Spinal cord (tissue), 10 donors: ENCODE results near the gene HBP1. TPM values are rescaled to one million over a fixed set of nuclear protein-coding genes. Genes with fewer than 3 reads are reported as not detected.

Experiments
- DNase-seq, 6 donors: peaks; one replicate each; pipeline versions ENCODE4 v3.0.0 to v3.0.0-alpha.2; 2013 to 2015; ENCODE audit warnings: low spot score in 6 of 6, low read depth in 4 of 6
- H3K27ac ChIP-seq: one replicate; pipeline ENCODE4 v1.5.1; 2013; ENCODE audit warnings: low read depth, low read length, control low read depth
- H3K27me3 ChIP-seq: one replicate; pipeline ENCODE4 v1.6.1; 2013; ENCODE audit warnings: low read length; ENCODE audit not compliant: control insufficient read depth, insufficient read depth
- H3K36me3 ChIP-seq: one replicate; pipeline ENCODE4 v1.6.1; 2013; ENCODE audit warnings: low read length; ENCODE audit not compliant: control insufficient read depth, insufficient read depth
- H3K4me1 ChIP-seq: one replicate; pipeline ENCODE4 v1.6.1; 2013; ENCODE audit warnings: low read length; ENCODE audit not compliant: control insufficient read depth, insufficient read depth
- H3K4me3 ChIP-seq: one replicate; pipeline ENCODE4 v1.5.1; 2013; ENCODE audit warnings: low read depth, low read length, control low read depth
- H3K9me3 ChIP-seq: one replicate; pipeline ENCODE4 v1.6.1; 2013; ENCODE audit warnings: low read length; ENCODE audit not compliant: control insufficient read depth, insufficient read depth
- WGBS: methylation state at CpG from one replicate; pipeline ENCODE4 v1.1.5; 2013; ENCODE audit warnings: missing lambda C conversion rate; ENCODE audit not compliant: insufficient coverage; 5-methylcytosine and 5-hydroxymethylcytosine counted together
- polyA plus RNA-seq, 2 donors: library from polyadenylated mRNA; unstranded; fragments of 120-200 nt; gene quantifications; one replicate each; pipeline ENCODE4 v1.2.1, GENCODE V29; 2013; ENCODE audit not compliant: insufficient read length in 2 of 2
- total RNA-seq, 2 donors: library from RNA; depleted of rRNA in 1 of 2; stranded (reverse); fragments of 120-200 nt in 1 of 2; fragments of >200 nt in 1 of 2; gene quantifications; one replicate each; pipeline versions ENCODE4 v1.2.3 to v1.2.4, GENCODE V29; 2013 to 2014
- donor health status: healthy.

Gene HBP1
- total and polyA plus RNA-seq, 4 donors, result 47.6 to 105 (median 78.7) TPM

GRCh38 chr7:107201795-107202450, 33.1 kb downstream of the HBP1 start:
- H3K36me3 ChIP-seq, result peaks cover 6% of the 10 kb centered on the region
- no peaks in the 10 kb centered on the region for H3K27me3 ChIP-seq
- WGBS, result 17% methylated on average over 1 of the region's 4 CpGs
- no peak overlapping the region for H3K4me3 ChIP-seq
- H3K4me1 ChIP-seq, result no peaks in the 10 kb centered on the region
- no peaks in the 10 kb centered on the region for H3K9me3 ChIP-seq
- DNase-seq, result peak in 4 of 6 donors; percentile 17 to 80 (median 47)
- H3K27ac ChIP-seq, result no peak overlapping the region

GRCh38 chr7:107203607-107204006, 34.8 kb downstream of the HBP1 start:
- H3K4me1 ChIP-seq, result no peaks in the 10 kb centered on the region
- no peaks in the 10 kb centered on the region for H3K9me3 ChIP-seq
- no CpG with 5 or more reads among the region's 7 CpGs for WGBS
- H3K36me3 ChIP-seq, result peaks cover 8% of the 10 kb centered on the region
- H3K27ac ChIP-seq, result no peak overlapping the region
- no peaks in the 10 kb centered on the region for H3K27me3 ChIP-seq
- no peak overlapping the region for H3K4me3 ChIP-seq
- DNase-seq, result no peak

GRCh38 chr7:107206136-107206535, 37.3 kb downstream of the HBP1 start:
- Histone ChIP-seq H3K27ac (no peak overlapping the region), H3K9me3 (no peaks in the 10 kb centered on the region), H3K27me3 (no peaks in the 10 kb centered on the region), H3K36me3 (peaks cover 5% of the 10 kb centered on the region), H3K4me3 (no peak overlapping the region), H3K4me1 (no peaks in the 10 kb centered on the region)
- 100% methylated on average over 3 of the region's 6 CpGs for WGBS
- no peak for DNase-seq

- no peaks in the 10 kb centered on the region for H3K27me3 ChIP-seq
- H3K27ac ChIP-seq, result no peak overlapping the region
- no CpG with 5 or more reads among the region's 3 CpGs for WGBS
- H3K9me3 ChIP-seq, result no peaks in the 10 kb centered on the region
- no peak overlapping the region for H3K4me3 ChIP-seq
- no peaks in the 10 kb centered on the region for H3K4me1 ChIP-seq
- DNase-seq, result no peak
- peaks cover 5% of the 10 kb centered on the region for H3K36me3 ChIP-seq
Measured at GRCh38 chr7:107206706-107207105, 37.9 kb downstream of the HBP1 start.

DNA sequence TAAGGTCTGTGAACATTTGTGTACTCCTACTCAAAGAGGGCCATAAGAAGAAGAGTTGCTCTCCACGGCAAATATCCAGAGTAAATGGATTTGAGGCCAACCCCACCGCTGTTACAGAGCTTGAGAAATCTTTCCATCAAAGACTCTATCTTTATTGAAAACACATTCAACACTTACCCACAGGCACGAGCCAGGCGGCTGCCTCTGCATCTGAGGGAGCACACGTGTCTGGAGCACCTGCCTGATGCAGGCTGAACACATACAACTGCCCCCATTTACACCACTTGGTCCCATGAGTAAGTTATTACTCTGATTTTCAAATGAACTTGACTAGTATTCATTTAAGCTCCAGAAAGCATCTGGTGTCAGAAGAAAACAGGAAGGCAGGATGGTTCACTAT, 38.7 kb downstream of the HBP1 start:
- Histone ChIP-seq H3K9me3 (no peaks in the 10 kb centered on the region), H3K4me1 (no peaks in the 10 kb centered on the region), H3K4me3 (no peak overlapping the region), H3K36me3 (peaks cover 5% of the 10 kb centered on the region), H3K27ac (no peak overlapping the region), H3K27me3 (no peaks in the 10 kb centered on the region)
- WGBS, result 84% methylated on average over 3 of the region's 5 CpGs
- DNase-seq, result peak in 1 of 6 donors; percentile 5

GRCh38 chr7:107208024-107208521, 39.3 kb downstream of the HBP1 start:
- H3K27ac ChIP-seq, result no peak overlapping the region

GRCh38 chr7:107208563-107208962, 39.8 kb downstream of the HBP1 start:
- no peak for DNase-seq
- H3K4me3 ChIP-seq, result no peak overlapping the region
- peaks cover 5% of the 10 kb centered on the region for H3K36me3 ChIP-seq
- H3K4me1 ChIP-seq, result no peaks in the 10 kb centered on the region
- no peaks in the 10 kb centered on the region for H3K9me3 ChIP-seq
- H3K27me3 ChIP-seq, result no peaks in the 10 kb centered on the region
- WGBS, result no CpG with 5 or more reads among the region's 5 CpGs
- no peak overlapping the region for H3K27ac ChIP-seq

More at GRCh38 chr7:107208024-107208521, 39.3 kb downstream of the HBP1 start:
- no peak overlapping the region for H3K4me3 ChIP-seq
- H3K9me3 ChIP-seq, result no peaks in the 10 kb centered on the region
- WGBS, result no CpG with 5 or more reads among the region's 3 CpGs
- H3K27me3 ChIP-seq, result no peaks in the 10 kb centered on the region
- peaks cover 5% of the 10 kb centered on the region for H3K36me3 ChIP-seq
- H3K4me1 ChIP-seq, result no peaks in the 10 kb centered on the region
- DNase-seq, result peak in 1 of 6 donors; percentile 78

GRCh38 chr7:107209565-107209964, 40.8 kb downstream of the HBP1 start:
- peaks cover 5% of the 10 kb centered on the region for H3K36me3 ChIP-seq
- no peaks in the 10 kb centered on the region for H3K4me1 ChIP-seq
- no peak for DNase-seq
- no peaks in the 10 kb centered on the region for H3K27me3 ChIP-seq
- no peak overlapping the region for H3K27ac ChIP-seq
- H3K9me3 ChIP-seq, result peaks cover 2% of the 10 kb centered on the region
- no peak overlapping the region for H3K4me3 ChIP-seq
- 97% methylated on average over 4 of the region's 4 CpGs for WGBS

DNA sequence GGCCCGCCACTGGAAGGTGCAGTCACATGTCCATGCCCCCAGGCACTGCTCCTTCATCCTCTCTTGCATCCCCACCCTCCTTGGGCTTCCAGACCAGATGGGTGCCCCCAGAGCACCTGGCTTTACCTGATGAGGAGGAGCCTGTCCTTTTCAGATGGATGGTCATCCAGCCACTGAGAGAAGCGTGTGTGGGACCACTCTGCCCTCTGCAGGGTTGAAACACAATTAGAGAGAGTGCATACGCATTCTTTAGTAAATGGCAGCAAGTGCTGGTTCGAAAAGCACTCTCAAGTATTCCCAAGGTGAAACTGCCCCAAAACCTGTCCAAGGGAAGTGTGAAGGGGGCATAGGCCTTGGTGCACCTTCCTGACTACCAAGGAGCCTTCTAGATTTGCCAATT, 41.6 kb downstream of the HBP1 start:
- peaks cover 2% of the 10 kb centered on the region for H3K9me3 ChIP-seq
- 100% methylated on average over 4 of the region's 4 CpGs for WGBS
- H3K4me1 ChIP-seq, result no peaks in the 10 kb centered on the region
- no peaks in the 10 kb centered on the region for H3K27me3 ChIP-seq
- no peak overlapping the region for H3K4me3 ChIP-seq
- H3K27ac ChIP-seq, result no peak overlapping the region
- DNase-seq, result no peak
- peaks cover 5% of the 10 kb centered on the region for H3K36me3 ChIP-seq

DNA sequence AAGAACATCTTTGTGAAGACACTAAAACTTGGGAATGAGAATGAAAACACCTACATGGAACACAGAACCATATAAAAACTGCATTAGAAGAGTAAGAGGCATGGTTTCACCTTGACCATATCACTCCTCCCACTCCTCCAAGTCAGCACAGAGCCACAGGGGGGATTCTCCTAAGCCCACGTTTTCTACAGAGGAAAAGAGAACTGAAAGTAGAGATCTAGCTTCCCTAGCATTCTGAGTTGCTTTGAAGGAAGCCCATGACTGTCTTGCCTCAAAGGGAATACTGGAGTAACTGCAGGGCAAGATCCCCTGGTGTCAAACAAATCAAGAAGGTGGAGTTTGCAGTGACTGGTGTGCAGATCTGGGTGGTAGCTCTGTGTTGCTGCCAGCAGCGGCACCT, 43.9 kb downstream of the HBP1 start:
- Histone ChIP-seq H3K4me3 (no peak overlapping the region), H3K27me3 (no peaks in the 10 kb centered on the region), H3K36me3 (no peaks in the 10 kb centered on the region), H3K4me1 (no peaks in the 10 kb centered on the region), H3K27ac (no peak overlapping the region), H3K9me3 (peaks cover 2% of the 10 kb centered on the region)
- no peak for DNase-seq
- WGBS, result 100% methylated on average over 1 of the region's 2 CpGs
